ENCODE results near the gene APOLD1.

APOLD1 gene

GRCh38 chr12:12777092-12777491 lies 8.4 kb upstream of the APOLD1 start:
- no peaks in the 10 kb centered on the region for H3K9me3 ChIP-seq (ENCODE audit: insufficient read depth, low read length)
- TF ChIP-seq CTCF (IDR thresholded peaks at IDR 0.05; ENCODE audit: insufficient read depth, low read length, poor library complexity, severe bottlenecking) (no peak), EZH2phosphoT487 (conservative IDR thresholded peaks at IDR 0.05; ENCODE audit: low read length) (no peak)
- no peaks in the 10 kb centered on the region for H3F3A ChIP-seq (ENCODE audit: insufficient read depth)
- H3K27me3 ChIP-seq (ENCODE audit: low read length) = no peaks in the 10 kb centered on the region
- no peak overlapping the region for H3K4me3 ChIP-seq (ENCODE audit: insufficient read depth, low read length, poor library complexity, severe bottlenecking)
- H3K36me3 ChIP-seq (ENCODE audit: low read length) = no peaks in the 10 kb centered on the region
- H3K4me2 ChIP-seq (ENCODE audit: low read depth, low read length, poor library complexity, severe bottlenecking) = no peak overlapping the region
- no peak overlapping the region for H3K27ac ChIP-seq (ENCODE audit: low read depth, low read length)
- no peak overlapping the region for H2AFZ ChIP-seq (ENCODE audit: low read depth, low read length, severe bottlenecking)
- no peaks in the 10 kb centered on the region for H4K20me1 ChIP-seq (ENCODE audit: low read depth, low read length)
- H3K9me2 ChIP-seq (replicated peaks; ENCODE audit: insufficient read depth, low read length) = no peaks in the 10 kb centered on the region
- no peak overlapping the region for H3K9ac ChIP-seq (ENCODE audit: low read length)
- no peaks in the 10 kb centered on the region for H3K79me2 ChIP-seq (ENCODE audit: insufficient read depth, low read length)

GRCh38 chr12:12779007-12779406 lies 6.5 kb upstream of the APOLD1 start:
- Histone ChIP-seq H3F3A (ENCODE audit: insufficient read depth) (no peaks in the 10 kb centered on the region), H3K27me3 (ENCODE audit: low read length) (no peaks in the 10 kb centered on the region), H3K4me3 (ENCODE audit: insufficient read depth, low read length, poor library complexity, severe bottlenecking) (no peak overlapping the region), H3K36me3 (ENCODE audit: low read length) (no peaks in the 10 kb centered on the region), H3K9me2 (replicated peaks; ENCODE audit: insufficient read depth, low read length) (no peaks in the 10 kb centered on the region), H4K20me1 (ENCODE audit: low read depth, low read length) (no peaks in the 10 kb centered on the region), H3K27ac (ENCODE audit: low read depth, low read length) (no peak overlapping the region), H3K79me2 (ENCODE audit: insufficient read depth, low read length) (no peaks in the 10 kb centered on the region), H3K4me2 (ENCODE audit: low read depth, low read length, poor library complexity, severe bottlenecking) (no peak overlapping the region), H3K9me3 (ENCODE audit: insufficient read depth, low read length) (no peaks in the 10 kb centered on the region), H3K9ac (ENCODE audit: low read length) (no peak overlapping the region), H2AFZ (ENCODE audit: low read depth, low read length, severe bottlenecking) (no peak overlapping the region)
- TF ChIP-seq CTCF (IDR thresholded peaks at IDR 0.05; ENCODE audit: insufficient read depth, low read length, poor library complexity, severe bottlenecking) (no peak), EZH2phosphoT487 (conservative IDR thresholded peaks at IDR 0.05; ENCODE audit: low read length) (no peak)

- no peaks in the 10 kb centered on the region for H3K27me3 ChIP-seq (ENCODE audit: low read length)
- no peak overlapping the region for H3K27ac ChIP-seq (ENCODE audit: low read depth, low read length)
- H3F3A ChIP-seq (ENCODE audit: insufficient read depth) = no peaks in the 10 kb centered on the region
- H3K79me2 ChIP-seq (ENCODE audit: insufficient read depth, low read length) = no peaks in the 10 kb centered on the region
- no peak overlapping the region for H3K4me2 ChIP-seq (ENCODE audit: low read depth, low read length, poor library complexity, severe bottlenecking)
- H3K9ac ChIP-seq (ENCODE audit: low read length) = no peak overlapping the region
- H3K9me3 ChIP-seq (ENCODE audit: insufficient read depth, low read length) = no peaks in the 10 kb centered on the region
- no peaks in the 10 kb centered on the region for H3K36me3 ChIP-seq (ENCODE audit: low read length)
- H3K9me2 ChIP-seq (replicated peaks; ENCODE audit: insufficient read depth, low read length) = no peaks in the 10 kb centered on the region
- no peak overlapping the region for H3K4me3 ChIP-seq (ENCODE audit: insufficient read depth, low read length, poor library complexity, severe bottlenecking)
- H4K20me1 ChIP-seq (ENCODE audit: low read depth, low read length) = no peaks in the 10 kb centered on the region
- no peak overlapping the region for H2AFZ ChIP-seq (ENCODE audit: low read depth, low read length, severe bottlenecking)
- TF ChIP-seq CTCF (IDR thresholded peaks at IDR 0.05; ENCODE audit: insufficient read depth, low read length, poor library complexity, severe bottlenecking) = no peak
- TF ChIP-seq EZH2phosphoT487 (conservative IDR thresholded peaks at IDR 0.05; ENCODE audit: low read length) = no peak
Measured at GRCh38 chr12:12779529-12779928, 5.9 kb upstream of the APOLD1 start.

Measured in SU-DHL-6 (cell line).